Esophagus (tissue), 2 donors: ENCODE measurements around the gene FAM222A. TPM values are rescaled to one million over a fixed set of nuclear protein-coding genes. Genes with fewer than 3 reads are reported as not detected.

Experiments
- H3K27ac ChIP-seq, 2 donors: one replicate each; pipeline ENCODE4 v1.5.1; 2013; ENCODE audit warnings: low read depth in 2 of 2, mild to moderate bottlenecking in 2 of 2, inconsistent platforms in 1 of 2, low read length in 1 of 2, moderate library complexity in 1 of 2
- H3K27me3 ChIP-seq, 2 donors: one replicate each; pipeline ENCODE4 v1.6.1; 2013; ENCODE audit warnings: low read length in 2 of 2, control low read depth in 1 of 2, mild to moderate bottlenecking in 1 of 2; ENCODE audit not compliant: insufficient read depth in 2 of 2, control insufficient read depth in 1 of 2
- H3K36me3 ChIP-seq, 2 donors: one replicate each; pipeline ENCODE4 v1.6.1; 2013; ENCODE audit warnings: low read length in 1 of 2; ENCODE audit not compliant: control insufficient read depth in 2 of 2, insufficient read depth in 2 of 2
- H3K4me1 ChIP-seq, 2 donors: one replicate each; pipeline ENCODE4 v1.6.1; 2013; ENCODE audit warnings: low read length in 1 of 2; ENCODE audit not compliant: control insufficient read depth in 2 of 2, insufficient read depth in 2 of 2
- H3K4me3 ChIP-seq, 2 donors: one replicate each; pipeline ENCODE4 v1.5.1; 2013; ENCODE audit warnings: low read length in 2 of 2, mild to moderate bottlenecking in 2 of 2, low read depth in 1 of 2, moderate library complexity in 1 of 2
- H3K9me3 ChIP-seq, 2 donors: one replicate each; pipeline ENCODE4 v1.6.1; 2013; ENCODE audit warnings: mild to moderate bottlenecking in 2 of 2, low read depth in 1 of 2, low read length in 1 of 2, moderate library complexity in 1 of 2; ENCODE audit not compliant: control insufficient read depth in 2 of 2, insufficient read depth in 1 of 2
- WGBS, 2 donors: extraction: QIAGEN DNeasy Blood & Tissue Kit; methylation state at CpG; one replicate each; pipeline ENCODE4 v1.1.7; 2013; 5-methylcytosine and 5-hydroxymethylcytosine counted together
- polyA plus RNA-seq, 2 donors: library from polyadenylated mRNA; stranded (reverse); fragments of 200-250 nt; gene quantifications; one replicate each; pipeline ENCODE4 v1.2.3, GENCODE V29; 2013
- donor health status: healthy with polysubstance abuse.
- donor health status: Bipolar disorder and iron deficiency.

Gene FAM222A
- polyA plus RNA-seq, 2 donors = 3.2 to 3.9 TPM

GRCh38 chr12:109722721-109723094 is 9.1 kb downstream of the FAM222A start:
- Histone ChIP-seq H3K4me1 (peaks cover 11 to 12% of the 10 kb centered on the region in 2 donors), H3K36me3 (no peaks in the 10 kb centered on the region), H3K9me3 (no peaks in the 10 kb centered on the region), H3K4me3 (no peak overlapping the region), H3K27ac (no peak overlapping the region), H3K27me3 (no peaks in the 10 kb centered on the region)
- 71 to 79% methylated on average over 9 of the region's 9 CpGs for WGBS, 2 donors

DNA sequence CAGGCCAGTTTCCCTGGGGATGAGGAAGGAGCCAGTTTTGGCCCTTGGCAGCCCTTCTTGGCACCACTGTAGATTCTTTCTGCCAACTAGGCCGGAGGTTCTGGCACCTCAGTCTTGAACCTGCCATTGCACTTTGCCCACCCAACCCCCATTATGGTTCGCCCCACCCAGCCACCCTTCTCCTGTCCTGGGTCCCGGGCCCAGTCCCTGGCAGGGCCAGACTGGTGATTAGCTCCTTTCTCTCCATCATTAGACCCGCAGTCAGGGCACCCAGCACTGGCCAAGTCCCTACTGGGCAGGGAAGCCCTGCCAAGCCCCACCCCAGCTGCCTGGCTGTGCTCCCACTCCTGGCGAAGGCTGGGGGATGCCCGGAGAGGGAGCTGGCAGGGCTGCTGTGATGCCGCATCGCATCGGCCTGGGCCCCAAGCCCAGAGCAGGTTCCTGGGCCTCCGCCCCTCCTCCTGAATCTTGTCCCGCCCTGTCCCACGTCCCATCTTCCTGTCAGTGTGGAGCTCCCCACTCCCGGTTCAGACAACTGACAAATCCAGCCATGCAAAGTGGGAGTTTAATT is 9.8 kb downstream of the FAM222A start:
- 34 to 37% methylated on average over 13 of the region's 13 CpGs for WGBS, 2 donors
- Histone ChIP-seq H3K4me1 (peaks cover 12 to 16% of the 10 kb centered on the region in 2 donors), H3K4me3 (no peak overlapping the region), H3K27ac (no peak overlapping the region), H3K9me3 (no peaks in the 10 kb centered on the region), H3K27me3 (no peaks in the 10 kb centered on the region), H3K36me3 (no peaks in the 10 kb centered on the region)

DNA sequence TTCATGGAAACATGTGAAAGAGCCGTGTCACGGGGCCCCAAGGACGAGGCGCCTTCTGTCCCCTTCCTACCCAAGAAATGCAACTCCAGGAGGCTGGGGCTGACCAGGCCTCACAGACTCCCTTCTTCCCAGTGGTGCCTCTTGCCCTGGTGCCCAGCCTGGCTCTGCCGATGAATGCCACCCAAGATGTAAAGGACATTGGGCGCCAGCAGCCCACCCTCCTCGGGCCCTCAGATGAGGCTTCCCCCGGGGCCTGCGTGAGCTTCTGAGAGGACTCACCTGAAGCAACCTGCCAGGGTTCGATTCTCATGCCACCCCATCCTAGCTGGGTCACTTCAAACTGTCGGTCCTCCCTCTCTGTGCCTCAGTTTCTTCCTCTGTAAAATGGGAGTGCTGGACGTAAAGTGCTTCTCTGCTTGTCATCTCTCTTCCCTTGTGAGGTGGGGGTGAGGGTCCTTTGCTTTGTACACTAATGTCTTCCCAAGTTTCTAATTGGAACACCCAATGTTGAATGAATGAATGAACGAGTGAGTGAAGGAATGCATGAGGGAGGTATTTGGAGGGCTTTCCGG is 10.8 kb downstream of the FAM222A start:
- WGBS, 2 donors = 92 to 93% methylated on average over 14 of the region's 14 CpGs
- Histone ChIP-seq H3K4me1 (peaks cover 12 to 18% of the 10 kb centered on the region in 2 donors), H3K4me3 (no peak overlapping the region), H3K27ac (no peak overlapping the region), H3K27me3 (no peaks in the 10 kb centered on the region), H3K36me3 (no peaks in the 10 kb centered on the region), H3K9me3 (no peaks in the 10 kb centered on the region)

- 59 to 63% methylated on average over 24 of the region's 24 CpGs for WGBS, 2 donors
- Histone ChIP-seq H3K9me3 (no peaks in the 10 kb centered on the region), H3K4me3 (no peak overlapping the region), H3K27ac (no peak overlapping the region), H3K4me1 (peaks cover 12 to 21% of the 10 kb centered on the region in 2 donors), H3K27me3 (no peaks in the 10 kb centered on the region), H3K36me3 (no peaks in the 10 kb centered on the region)
These were observed 11.9 kb downstream of the FAM222A start for GRCh38 chr12:109725321-109726105.

DNA sequence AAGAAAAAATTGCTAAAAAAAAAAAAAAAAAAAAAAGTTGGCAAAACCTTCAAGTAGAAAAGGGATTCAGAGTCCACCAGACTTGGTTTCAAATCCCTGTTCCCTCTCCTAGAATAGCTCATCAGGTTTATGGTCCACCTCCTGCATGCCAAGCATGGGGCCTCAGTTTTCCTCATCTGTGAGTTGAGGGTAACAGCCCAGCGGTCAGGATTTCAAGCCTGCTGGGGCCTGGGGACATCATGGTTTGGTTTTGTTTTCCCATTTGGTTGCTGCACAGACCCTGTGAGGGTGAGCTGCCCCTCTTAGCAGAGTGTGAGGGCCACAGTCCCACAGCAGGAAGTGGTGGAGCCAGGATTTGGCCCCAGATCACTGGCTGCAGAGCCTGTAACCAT is 12.5 kb downstream of the FAM222A start:
- Histone ChIP-seq H3K27ac (no peak overlapping the region), H3K4me3 (no peak overlapping the region), H3K4me1 (peaks cover 12 to 21% of the 10 kb centered on the region in 2 donors), H3K27me3 (no peaks in the 10 kb centered on the region), H3K36me3 (no peaks in the 10 kb centered on the region), H3K9me3 (no peaks in the 10 kb centered on the region)
- 94 to 95% methylated on average over 1 of the region's 1 CpG for WGBS, 2 donors

GRCh38 chr12:109726511-109727038 is 12.9 kb downstream of the FAM222A start:
- H3K27me3 ChIP-seq = no peaks in the 10 kb centered on the region
- 76 to 78% methylated on average over 12 of the region's 12 CpGs for WGBS, 2 donors
- no peaks in the 10 kb centered on the region for H3K36me3 ChIP-seq
- H3K9me3 ChIP-seq = no peaks in the 10 kb centered on the region
- no peak overlapping the region for H3K4me3 ChIP-seq
- no peak overlapping the region for H3K27ac ChIP-seq
- peaks cover 12 to 21% of the 10 kb centered on the region in 2 donors for H3K4me1 ChIP-seq

DNA sequence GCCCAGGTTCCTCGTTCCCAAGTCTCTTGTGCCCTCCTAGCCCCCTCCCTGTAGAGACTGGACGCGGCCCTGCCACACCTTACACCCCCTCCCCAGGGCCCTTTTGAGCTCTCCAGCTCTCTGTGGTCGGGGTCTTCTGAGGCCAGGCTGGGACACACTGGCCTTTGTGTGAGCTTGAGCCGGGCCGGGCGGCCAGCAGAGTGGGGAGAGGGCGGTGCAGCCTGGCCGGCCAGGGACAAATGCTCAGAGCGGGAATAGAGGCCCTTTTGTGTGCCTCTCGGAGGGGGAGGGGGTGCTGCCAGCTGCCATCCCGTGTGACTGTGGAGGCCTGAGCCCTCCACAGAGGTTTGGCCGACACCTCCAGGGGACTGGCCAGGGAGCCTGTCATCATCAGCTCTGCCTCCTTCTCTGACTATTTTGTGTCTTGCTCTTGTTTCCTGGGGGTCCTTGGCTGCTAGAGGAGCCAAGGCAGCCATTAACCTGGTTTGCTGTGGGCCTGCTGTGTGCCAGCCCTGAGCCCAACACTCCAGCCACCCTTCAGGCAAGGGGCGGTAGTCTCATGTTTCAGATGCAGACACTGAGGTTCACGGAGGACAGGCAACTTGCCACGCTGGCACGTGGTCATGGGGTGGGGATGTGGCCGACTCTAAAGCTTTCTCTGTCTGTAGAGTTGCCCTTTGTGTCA is 13.6 kb downstream of the FAM222A start:
- Histone ChIP-seq H3K27me3 (no peaks in the 10 kb centered on the region), H3K36me3 (no peaks in the 10 kb centered on the region), H3K27ac (no peak overlapping the region), H3K4me3 (no peak overlapping the region), H3K4me1 (peaks cover 12 to 21% of the 10 kb centered on the region in 2 donors), H3K9me3 (no peaks in the 10 kb centered on the region)
- 73 to 76% methylated on average over 17 to 18 of the region's 18 CpGs for WGBS, 2 donors

DNA sequence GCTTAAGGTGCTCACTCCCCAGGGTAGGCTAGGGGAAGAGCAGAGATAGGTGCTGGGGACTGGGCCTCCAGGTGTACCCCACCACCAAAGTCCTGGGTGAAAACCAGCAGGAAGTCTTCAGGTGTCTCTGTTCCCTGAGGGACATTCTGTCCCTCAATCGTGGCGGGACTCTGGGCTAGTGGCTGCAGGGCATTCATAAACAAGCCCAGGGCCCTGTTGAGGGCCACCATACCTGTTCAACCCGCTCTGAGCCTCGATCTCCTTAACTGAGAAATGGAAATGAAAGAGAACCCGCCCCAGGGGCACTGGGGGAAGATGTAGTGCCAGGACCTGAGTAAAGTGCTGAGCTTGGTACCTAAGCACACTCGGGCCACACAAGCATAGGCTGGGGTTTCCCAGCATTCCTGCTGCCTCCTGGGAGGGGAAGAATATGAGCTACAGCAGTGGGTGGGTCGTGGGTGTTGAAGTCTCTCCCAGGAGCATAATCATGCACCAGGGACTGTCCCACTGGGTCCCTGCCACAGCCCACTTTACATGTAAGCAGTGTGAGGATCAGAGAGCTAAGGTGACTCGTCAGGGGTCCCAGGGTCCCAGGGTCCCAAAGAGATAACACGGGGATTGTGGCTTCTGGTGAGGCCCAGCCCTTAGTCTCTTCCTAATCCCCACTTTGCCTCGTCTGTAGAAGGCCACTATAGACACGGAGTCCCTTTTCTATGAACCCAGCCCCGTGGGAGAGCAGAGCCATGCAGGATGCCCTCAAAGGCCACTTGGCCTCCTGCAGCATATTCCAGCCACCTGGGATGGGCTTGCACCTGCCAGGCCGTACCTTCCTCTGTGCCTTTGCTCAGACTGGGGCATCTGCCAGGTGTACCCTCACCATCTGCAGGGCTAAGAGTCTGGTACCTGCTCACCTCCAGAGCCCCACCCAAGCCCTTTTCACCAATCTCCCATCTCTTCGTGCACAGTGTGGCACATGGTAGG is 14.4 kb downstream of the FAM222A start:
- Histone ChIP-seq H3K27ac (no peak overlapping the region), H3K4me3 (no peak overlapping the region), H3K4me1 (peaks cover 11 to 21% of the 10 kb centered on the region in 2 donors), H3K27me3 (no peaks in the 10 kb centered on the region), H3K9me3 (no peaks in the 10 kb centered on the region), H3K36me3 (no peaks in the 10 kb centered on the region)
- WGBS, 2 donors = 68% methylated on average over 14 of the region's 14 CpGs
